ENCODE results near the gene SMIM24.

- TF ChIP-seq, protein P1, sequence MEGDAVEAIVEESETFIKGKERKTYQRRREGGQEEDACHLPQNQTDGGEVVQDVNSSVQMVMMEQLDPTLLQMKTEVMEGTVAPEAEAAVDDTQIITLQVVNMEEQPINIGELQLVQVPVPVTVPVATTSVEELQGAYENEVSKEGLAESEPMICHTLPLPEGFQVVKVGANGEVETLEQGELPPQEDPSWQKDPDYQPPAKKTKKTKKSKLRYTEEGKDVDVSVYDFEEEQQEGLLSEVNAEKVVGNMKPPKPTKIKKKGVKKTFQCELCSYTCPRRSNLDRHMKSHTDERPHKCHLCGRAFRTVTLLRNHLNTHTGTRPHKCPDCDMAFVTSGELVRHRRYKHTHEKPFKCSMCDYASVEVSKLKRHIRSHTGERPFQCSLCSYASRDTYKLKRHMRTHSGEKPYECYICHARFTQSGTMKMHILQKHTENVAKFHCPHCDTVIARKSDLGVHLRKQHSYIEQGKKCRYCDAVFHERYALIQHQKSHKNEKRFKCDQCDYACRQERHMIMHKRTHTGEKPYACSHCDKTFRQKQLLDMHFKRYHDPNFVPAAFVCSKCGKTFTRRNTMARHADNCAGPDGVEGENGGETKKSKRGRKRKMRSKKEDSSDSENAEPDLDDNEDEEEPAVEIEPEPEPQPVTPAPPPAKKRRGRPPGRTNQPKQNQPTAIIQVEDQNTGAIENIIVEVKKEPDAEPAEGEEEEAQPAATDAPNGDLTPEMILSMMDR (IDR thresholded peaks at IDR 0.05; ENCODE audit: poor library complexity, severe bottlenecking): no peak
- no peak for TF ChIP-seq RAD21 (conservative IDR thresholded peaks at IDR 0.05)
These were observed 15.6 kb downstream of the SMIM24 start for GRCh38 chr19:3464587-3465235.
